Mucosa of descending colon (tissue), 3 donors: Measurements from ENCODE around the gene CEP350. TPM values are rescaled to one million over a fixed set of nuclear protein-coding genes. Genes with fewer than 3 reads are reported as not detected.

Experiments
- ATAC-seq: fragments of 200-7000 bp; cut with Tn5 transposase; one replicate; pipeline ENCODE4 v1.9.1; 2020; ENCODE audit warnings: mild to moderate bottlenecking, moderate library complexity
- DNase-seq, 3 donors: peaks; one replicate each; pipeline ENCODE4 v3.0.0-alpha.2; 2020
- H3K36me3 ChIP-seq: fragments of 200-600 bp; one replicate; pipeline ENCODE4 v1.8.0; 2021; ENCODE audit warnings: low read depth, mild to moderate bottlenecking
- H3K4me1 ChIP-seq: fragments of 200-600 bp; one replicate; pipeline ENCODE4 v1.8.0; 2021; ENCODE audit warnings: low read depth, mild to moderate bottlenecking
- H3K4me3 ChIP-seq: fragments of 200-600 bp; one replicate; pipeline ENCODE4 v1.8.0; 2021; ENCODE audit warnings: mild to moderate bottlenecking
- H3K9me3 ChIP-seq: fragments of 200-600 bp; one replicate; pipeline ENCODE4 v1.8.0; 2021; ENCODE audit warnings: mild to moderate bottlenecking
- intact Hi-C, 2 donors: fragments of 100-400 bp; cut with DNase I in 1 of 2; cut with micrococcal nuclease in 1 of 2; formaldehyde crosslinking; loops; one replicate each; pipeline versions ENCODE4 v1.11.0 to v1.11.1; 2022; cut with DNase I, micrococcal nuclease
- total RNA-seq, 3 donors: library from RNA; stranded (reverse); fragmentation: NEBNext Ultra II Directional in 2 of 3; extraction: Animal tissue kit (Norgen Biotek cat#: 25700) in 2 of 3; gene quantifications; one replicate each; pipeline versions ENCODE4 v1.2.1 to v1.2.4, GENCODE V29; 2021 to 2023
- TF ChIP-seq, protein P1 (sequence below): fragments of 200-600 bp; IDR thresholded peaks from one replicate; pipeline ENCODE4 v1.8.0; 2022; ENCODE audit warnings: antibody characterized with exemption, mild to moderate bottlenecking
- donor health status: DM: no; HTN: no; CAD: no; lungs with moderate emphysema.
- donor health status: DM: no; HTN: no; CAD: no.
- donor health status: DM: no; HTN: yes; CAD: no.

The CEP350 gene
- total RNA-seq, 3 donors from 2014 or later = 41.9 to 63.7 (median 53.9) TPM

DNA sequence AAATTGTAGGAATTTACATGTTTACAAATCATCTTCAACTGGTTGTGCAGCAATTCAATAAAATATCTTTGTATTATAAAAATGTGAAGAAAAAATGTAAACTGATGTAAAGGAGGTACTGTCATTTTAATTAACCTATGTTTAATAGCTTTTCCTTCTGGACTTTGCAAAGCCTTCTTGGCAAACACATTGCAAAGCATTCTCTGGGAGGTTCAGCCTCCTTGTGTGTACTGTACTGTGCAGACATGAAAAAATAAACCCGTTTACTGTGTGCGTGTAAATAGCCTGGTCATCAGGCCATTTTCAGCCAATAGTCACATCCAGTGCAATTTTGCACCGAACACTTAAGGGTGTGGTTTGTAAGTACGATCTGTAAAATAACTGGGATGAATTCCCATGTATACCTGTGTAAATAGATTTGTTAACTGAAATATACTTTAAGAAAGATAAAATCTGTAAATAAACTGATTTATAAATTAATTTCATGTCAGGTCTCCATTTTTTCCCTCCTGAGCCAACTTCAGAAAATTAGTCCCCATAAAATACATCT, 159.9 kb downstream of the CEP350 start:
- no peak for ATAC-seq
- H3K4me1 ChIP-seq = no peaks in the 10 kb centered on the region
- TF ChIP-seq, protein P1, sequence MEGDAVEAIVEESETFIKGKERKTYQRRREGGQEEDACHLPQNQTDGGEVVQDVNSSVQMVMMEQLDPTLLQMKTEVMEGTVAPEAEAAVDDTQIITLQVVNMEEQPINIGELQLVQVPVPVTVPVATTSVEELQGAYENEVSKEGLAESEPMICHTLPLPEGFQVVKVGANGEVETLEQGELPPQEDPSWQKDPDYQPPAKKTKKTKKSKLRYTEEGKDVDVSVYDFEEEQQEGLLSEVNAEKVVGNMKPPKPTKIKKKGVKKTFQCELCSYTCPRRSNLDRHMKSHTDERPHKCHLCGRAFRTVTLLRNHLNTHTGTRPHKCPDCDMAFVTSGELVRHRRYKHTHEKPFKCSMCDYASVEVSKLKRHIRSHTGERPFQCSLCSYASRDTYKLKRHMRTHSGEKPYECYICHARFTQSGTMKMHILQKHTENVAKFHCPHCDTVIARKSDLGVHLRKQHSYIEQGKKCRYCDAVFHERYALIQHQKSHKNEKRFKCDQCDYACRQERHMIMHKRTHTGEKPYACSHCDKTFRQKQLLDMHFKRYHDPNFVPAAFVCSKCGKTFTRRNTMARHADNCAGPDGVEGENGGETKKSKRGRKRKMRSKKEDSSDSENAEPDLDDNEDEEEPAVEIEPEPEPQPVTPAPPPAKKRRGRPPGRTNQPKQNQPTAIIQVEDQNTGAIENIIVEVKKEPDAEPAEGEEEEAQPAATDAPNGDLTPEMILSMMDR = no peak
- intact Hi-C loops = no loop called here
- H3K9me3 ChIP-seq = no peaks in the 10 kb centered on the region
- peaks cover 10% of the 10 kb centered on the region for H3K36me3 ChIP-seq
- H3K4me3 ChIP-seq = no peak overlapping the region
- DNase-seq = no peak

DNA sequence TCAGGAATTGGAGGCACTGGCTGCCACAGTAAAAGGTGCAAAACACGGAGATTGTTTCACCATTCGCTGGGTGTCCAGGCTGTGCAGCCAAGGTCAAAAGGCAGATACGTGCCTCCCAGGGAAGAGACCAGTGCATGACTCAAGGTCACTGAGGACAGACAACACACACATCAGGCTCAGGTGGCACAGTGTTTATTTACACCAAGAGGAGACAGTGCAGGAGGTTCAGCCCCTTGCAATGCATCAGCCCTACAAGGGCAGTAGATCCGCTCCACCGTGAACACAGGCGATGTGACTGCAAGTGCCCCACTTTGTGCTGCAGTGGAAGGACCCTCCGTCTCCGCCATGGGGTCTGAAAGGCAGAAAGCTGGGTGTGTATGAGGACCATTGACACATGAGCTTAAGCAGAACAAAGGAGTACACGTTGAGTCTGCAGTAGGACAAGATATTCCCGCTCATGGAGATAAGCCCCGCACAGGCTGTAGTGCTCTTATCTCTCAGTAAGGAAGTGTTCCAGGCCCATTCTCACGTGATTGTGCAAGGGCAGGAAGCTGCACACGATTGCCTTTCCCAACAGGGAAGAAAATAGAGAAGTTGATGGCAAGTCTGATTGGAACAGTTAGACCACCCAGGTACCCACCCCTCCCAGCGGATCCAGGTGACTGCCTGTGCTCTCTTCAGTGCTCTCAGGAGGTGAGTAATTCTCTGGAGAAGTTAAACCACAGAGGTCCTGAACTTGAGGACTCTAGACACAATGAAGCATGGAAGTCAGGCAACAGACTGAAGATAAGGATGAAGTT, 162.6 kb downstream of the CEP350 start:
- TF ChIP-seq, protein P1 = no peak
- ATAC-seq = peak; percentile 48
- intact Hi-C loops = no loop called here
- DNase-seq = no peak
- H3K4me3 ChIP-seq = no peak overlapping the region
- no peaks in the 10 kb centered on the region for H3K36me3 ChIP-seq
- no peaks in the 10 kb centered on the region for H3K4me1 ChIP-seq
- no peaks in the 10 kb centered on the region for H3K9me3 ChIP-seq

DNA sequence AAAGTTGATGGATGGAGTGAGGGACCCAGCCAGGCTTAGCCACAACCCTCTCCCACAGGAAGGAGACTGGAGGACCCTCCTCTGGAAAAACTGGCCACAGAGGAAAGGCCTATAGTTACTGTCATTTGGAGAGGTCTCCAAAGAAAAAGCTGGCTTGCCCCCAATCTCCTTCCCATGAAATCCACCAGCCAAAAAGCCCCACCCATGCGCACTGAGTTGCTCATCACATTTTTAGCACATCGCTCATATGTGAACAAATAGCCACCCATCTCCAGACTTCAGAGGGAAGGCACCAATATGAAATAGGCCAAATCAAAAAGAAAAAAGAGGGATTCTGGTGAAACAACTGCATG, 163.1 kb downstream of the CEP350 start:
- TF ChIP-seq, protein P1 = no peak
- Histone ChIP-seq H3K36me3 (no peaks in the 10 kb centered on the region), H3K4me3 (no peak overlapping the region), H3K9me3 (no peaks in the 10 kb centered on the region), H3K4me1 (no peaks in the 10 kb centered on the region)
- ATAC-seq = no peak
- no peak for DNase-seq
- intact Hi-C loops = no loop called here

DNA sequence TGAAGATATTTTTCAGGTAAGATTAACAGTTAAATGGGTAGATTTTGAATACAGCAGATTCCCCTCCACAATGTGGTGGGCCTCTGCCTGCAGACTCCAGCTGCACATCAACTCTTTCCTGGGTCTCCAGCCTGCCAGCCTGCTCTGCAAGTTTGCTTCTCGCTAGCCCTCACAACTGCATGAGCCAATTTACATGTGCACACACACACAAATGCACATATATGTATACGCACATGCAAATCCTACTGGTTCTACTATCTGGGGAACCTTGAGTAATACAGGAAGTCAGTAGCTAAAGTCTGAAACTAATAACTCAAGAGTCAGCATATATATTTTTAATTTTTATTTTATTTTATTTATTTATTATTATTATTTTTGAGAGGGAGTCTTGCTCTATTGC, 165.2 kb downstream of the CEP350 start:
- TF ChIP-seq, protein P1 = no peak
- intact Hi-C loops = no loop called here
- DNase-seq = no peak

DNA sequence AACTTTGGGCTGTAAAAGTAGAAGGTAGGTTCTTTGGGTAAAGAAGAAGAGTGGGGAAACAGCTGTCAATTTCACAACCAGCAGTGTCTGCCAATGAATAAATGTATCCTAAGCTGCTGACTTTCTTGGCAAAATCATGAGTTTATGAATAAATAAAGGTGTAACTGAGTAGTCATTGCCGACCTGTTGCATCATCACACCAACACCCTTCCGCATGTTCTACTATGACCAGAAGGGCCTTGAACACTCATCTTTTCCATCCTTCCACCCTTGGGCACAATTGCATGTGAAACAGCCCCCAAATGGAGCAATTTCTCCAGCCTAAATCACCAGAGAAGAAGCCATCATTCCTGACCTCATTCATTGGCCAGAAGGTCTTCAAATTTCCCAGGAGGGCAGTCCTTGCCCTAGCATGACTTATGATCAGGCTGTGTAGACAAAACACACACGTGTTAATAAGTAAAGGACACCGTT, 168.9 kb downstream of the CEP350 start:
- peak; percentile 46 for ATAC-seq

More for the DNA sequence above, 165.2 kb downstream of the CEP350 start:
- Histone ChIP-seq H3K4me1 (no peaks in the 10 kb centered on the region), H3K36me3 (no peaks in the 10 kb centered on the region), H3K9me3 (no peaks in the 10 kb centered on the region), H3K4me3 (no peak overlapping the region)
- ATAC-seq = no peak

More for the DNA sequence above, 168.9 kb downstream of the CEP350 start:
- intact Hi-C loops = no loop called here
- Histone ChIP-seq H3K4me1 (no peaks in the 10 kb centered on the region), H3K4me3 (no peak overlapping the region), H3K36me3 (no peaks in the 10 kb centered on the region), H3K9me3 (no peaks in the 10 kb centered on the region)
- no peak for DNase-seq
- TF ChIP-seq, protein P1 = no peak
